Fibroblast of skin of left biceps (primary cell): ENCODE results near the gene ZNF600.
"Not testable (repeated sequence)": the region's sequence is repeated elsewhere in the genome, so short reads cannot be mapped to it uniquely, and the experiment has no call there.

Source experiments
- DNase-seq, 2 experiments: peaks; one replicate each; pipeline ENCODE4 v3.0.0-alpha.2; 2013; ENCODE audit warnings: low read depth in 2 of 2

ZNF600 gene

GRCh38 chr19:52741951-52742485 lies 44.6 kb downstream of the ZNF600 start:
- DNase-seq: no peak

GRCh38 chr19:52741371-52741770 lies 45.2 kb downstream of the ZNF600 start:
- not testable (repeated sequence) for DNase-seq

- DNase-seq: no peak
Observed at GRCh38 chr19:52739576-52739975, 47.0 kb downstream of the ZNF600 start.

- DNase-seq: no peak
Observed at GRCh38 chr19:52735734-52736133, 50.9 kb downstream of the ZNF600 start.

- DNase-seq: peak; percentile 77 to 78
Observed at GRCh38 chr19:52734893-52735661, 51.5 kb downstream of the ZNF600 start, which contains the start of gene ZNF611. Gene ZNF611, minus strand, starts transcription at chr19:52735044. Its CDS starts 19,150 bp downstream, at chr19:52715894.

- no peak for DNase-seq
Observed at GRCh38 chr19:52734331-52734892, 52.2 kb downstream of the ZNF600 start.

- not testable (repeated sequence) for DNase-seq
Observed at GRCh38 chr19:52726051-52726450, 60.5 kb downstream of the ZNF600 start.

GRCh38 chr19:52725528-52725961 lies 61.0 kb downstream of the ZNF600 start:
- DNase-seq: no peak

- no peak for DNase-seq
Observed at GRCh38 chr19:52724701-52725514, 61.7 kb downstream of the ZNF600 start.

GRCh38 chr19:52723907-52724598 lies 62.5 kb downstream of the ZNF600 start:
- DNase-seq: not testable (repeated sequence)

GRCh38 chr19:52722062-52723003 lies 64.3 kb downstream of the ZNF600 start:
- peak; percentile 18 to 19 for DNase-seq

- not testable (repeated sequence) for DNase-seq
Observed at GRCh38 chr19:52720541-52720940, 66.0 kb downstream of the ZNF600 start.

GRCh38 chr19:52716522-52716921 lies 70.1 kb downstream of the ZNF600 start:
- no peak for DNase-seq

GRCh38 chr19:52715902-52716301 lies 70.7 kb downstream of the ZNF600 start:
- DNase-seq: not testable (repeated sequence)

- not testable (repeated sequence) for DNase-seq
Observed at GRCh38 chr19:52715330-52715729, 71.3 kb downstream of the ZNF600 start.
